GM21717 (cell line): Measurements from ENCODE around the gene SLC9A9.

ENCODE experiments used
- ATAC-seq: cut with Tn5 transposase; IDR thresholded peaks from one replicate; pipeline ENCODE4 v1.9.1; 2021; ENCODE audit warnings: mild to moderate bottlenecking, moderate library complexity; ENCODE audit not compliant: unreplicated experiment

SLC9A9 gene

DNA sequence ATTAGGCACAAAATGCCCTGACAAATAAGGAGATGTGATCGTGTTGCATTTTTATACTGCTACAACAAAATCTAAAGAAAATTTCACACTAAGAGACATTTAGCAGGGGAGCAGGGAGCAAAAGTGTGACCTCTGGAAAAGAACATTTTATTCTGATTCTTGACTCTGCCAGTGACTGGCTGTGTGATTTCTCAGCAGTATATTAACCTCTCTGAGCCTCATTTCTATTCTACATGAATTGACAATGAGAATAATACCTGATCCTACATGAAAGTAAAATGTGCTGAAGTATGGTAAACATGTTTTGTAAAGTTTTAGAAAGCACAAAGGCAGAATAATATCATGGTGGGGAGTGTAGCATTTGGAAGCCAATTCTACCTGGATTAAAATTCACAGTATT lies 273.3 kb downstream of the SLC9A9 start:
- ATAC-seq, result no peak

DNA sequence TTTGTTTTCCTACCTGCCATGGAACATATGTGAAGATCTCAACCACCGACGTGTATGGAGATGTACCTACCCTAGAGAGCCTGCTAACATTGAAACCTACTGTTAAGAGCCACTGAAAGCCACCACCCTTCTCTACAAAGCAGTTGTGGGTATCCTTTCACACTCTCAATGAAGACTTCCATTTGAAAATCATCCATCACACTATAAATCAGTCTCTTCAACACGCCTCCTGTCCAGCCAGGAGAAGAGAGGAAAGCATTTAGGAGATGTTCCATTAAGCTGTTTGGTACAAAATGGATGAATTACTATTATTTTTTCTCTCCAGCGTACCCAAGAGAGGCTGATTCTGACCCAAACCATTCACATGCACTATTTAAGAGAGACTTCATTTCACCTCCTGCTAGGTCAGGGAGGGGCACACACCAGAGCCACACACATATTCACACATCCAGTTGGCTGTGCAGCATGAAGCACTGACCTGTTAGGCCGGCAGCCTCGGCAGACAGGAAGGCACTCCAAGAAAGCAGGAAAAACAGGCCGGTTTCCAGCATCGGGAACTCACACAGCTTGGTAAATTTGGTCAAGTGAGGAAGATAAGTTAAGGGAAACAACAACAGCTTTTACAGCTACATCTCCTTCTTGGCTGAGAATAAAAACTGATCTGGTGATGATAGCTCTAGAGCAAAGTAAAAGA lies 274.5 kb downstream of the SLC9A9 start:
- ATAC-seq, result no peak

DNA sequence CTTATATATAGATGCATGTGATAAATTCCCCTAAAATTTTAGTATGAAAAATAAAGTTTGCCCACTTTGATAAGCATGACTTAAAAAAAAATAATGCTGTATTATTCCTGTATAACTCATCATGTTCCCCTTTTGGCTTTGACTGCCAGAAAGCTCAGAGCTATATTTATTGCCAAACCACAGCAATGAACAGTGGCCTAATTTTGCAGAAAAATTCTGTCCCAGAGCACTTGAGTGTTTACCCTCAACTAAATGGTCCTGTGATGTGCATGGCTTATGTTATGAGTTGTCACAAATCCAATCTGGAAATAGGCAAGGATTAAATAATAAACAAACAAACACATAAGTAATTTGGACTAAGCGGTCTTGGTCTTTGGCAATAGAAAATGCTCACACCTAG lies 276.7 kb downstream of the SLC9A9 start:
- ATAC-seq, result no peak

DNA sequence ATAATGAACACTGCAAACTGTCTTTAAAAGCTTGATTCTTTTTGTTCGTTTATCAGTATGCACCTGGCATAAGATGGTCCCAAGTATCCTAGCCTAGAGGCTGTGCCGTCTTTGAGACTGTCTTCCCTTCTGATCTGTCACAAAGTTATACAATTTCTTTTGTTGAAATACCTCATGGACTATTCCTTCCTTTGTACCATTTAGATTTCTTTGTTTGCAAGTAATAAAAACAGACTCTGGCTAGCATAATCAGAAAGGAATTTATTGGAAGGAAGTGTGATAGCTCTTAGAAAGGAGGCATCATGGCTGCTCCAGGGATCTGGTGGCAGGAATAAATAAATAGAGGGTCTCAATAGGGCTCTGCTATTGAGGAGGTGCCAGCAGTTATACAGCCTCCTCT lies 280.4 kb downstream of the SLC9A9 start:
- ATAC-seq, result no peak

DNA sequence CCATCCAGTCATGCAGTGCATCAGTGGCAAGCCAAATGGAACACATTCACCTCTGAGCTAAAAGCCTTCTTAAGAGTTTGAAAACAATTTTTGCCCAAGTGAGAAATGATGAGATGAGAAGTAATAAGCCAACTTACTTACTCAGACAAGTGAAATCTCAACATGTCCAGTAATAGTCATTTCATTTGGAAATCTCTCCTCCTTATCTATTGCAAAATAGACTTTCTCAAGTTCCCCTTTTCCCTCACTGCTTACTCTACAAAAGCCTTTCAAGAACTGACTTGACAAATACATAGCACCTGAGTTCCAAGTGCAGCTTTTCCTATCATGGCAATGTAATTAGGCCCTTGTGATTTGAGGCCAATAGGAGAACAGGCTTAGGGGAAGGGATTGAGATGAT lies 282.3 kb downstream of the SLC9A9 start:
- no peak for ATAC-seq

DNA sequence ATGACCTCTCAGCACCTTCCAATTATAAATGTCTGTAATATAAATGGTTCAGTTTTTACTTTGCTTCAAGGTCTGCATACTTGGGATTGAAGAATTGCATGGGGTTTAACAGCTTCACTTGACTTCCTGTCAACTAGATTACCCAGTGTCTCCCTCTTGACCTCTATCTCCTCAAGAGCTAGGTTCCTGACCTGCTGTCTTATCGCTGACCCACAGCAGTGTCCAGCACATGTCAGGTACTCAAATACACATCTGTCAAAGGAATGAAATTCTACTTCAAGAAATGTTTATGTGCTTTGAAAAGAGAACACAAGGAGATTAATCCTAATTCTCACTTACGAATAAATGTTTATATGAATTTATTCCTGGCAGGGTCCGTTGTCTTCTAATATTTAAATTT lies 284.5 kb downstream of the SLC9A9 start:
- no peak for ATAC-seq

DNA sequence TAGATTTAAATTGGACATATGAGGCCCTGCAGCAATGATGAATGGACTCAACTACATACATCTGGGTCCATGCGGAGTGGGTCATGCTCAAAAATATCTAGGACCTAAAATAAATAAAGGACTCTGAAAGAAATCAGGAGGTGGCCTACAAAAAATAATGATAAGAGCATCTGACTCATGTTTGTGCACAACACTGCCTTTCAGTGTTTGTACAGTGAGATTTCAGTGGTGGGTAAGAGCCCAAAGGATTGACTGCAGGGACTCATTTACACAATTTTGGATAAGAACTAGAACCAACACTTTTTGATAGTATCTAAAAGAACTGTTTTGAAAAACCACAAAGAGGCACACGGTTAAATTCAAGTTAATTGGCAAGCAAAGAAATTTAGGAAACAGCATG lies 285.5 kb downstream of the SLC9A9 start:
- no peak for ATAC-seq

DNA sequence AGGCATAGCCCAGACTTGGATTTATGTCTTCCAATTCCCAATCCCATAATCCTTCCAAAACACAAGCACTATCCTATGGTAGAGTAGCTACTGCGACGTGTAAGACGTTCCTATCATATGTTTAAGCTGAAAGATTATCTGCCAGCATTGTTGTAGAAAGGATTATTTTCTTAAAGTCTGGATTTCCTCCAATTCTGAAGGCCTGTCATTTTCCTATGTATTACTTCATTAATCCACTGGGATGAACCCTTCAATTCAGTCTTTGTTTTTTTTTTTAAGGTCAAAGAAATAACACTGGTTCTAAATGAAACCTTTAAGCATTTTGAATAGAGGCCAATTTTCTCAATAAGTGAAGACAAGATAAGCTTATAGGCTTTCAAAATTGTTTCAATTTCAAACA lies 289.0 kb downstream of the SLC9A9 start:
- no peak for ATAC-seq

DNA sequence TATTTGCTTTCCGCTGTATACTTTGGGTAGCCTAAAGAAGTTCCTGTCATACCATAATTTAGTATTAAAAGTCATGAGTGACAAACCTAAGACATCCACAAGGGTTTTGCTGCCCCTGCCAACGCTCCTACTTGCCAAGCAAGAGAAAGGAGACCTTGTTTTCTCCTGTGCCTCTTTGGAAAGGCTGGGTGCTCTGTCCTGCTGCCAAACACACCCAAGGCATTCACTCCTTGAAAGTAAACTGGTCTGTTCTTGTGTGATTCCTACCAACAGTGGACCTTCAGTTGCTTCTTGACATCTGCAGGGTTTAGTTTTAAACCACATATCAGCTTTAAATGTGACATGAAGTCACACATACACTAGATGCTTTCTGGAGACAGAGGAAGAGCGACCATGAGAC lies 295.4 kb downstream of the SLC9A9 start:
- ATAC-seq, result no peak

DNA sequence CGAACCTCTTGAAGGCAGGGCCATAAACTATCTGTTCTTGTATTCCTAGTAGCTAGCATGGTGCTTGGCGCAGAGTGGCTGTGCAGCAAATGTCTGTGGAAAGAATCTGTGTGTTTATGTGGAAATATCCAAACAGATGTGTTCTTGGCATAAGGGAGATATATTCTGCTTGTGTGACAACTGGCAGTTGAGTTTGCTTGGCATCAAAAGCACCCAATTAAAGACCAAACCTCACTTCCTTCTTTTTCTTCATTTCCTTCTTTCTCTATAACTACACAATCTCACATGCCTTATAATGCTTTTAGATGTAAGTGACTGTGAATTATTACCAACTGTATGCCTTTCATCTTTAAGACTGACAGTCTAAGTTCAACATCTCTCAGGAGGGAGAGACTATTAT lies 296.5 kb downstream of the SLC9A9 start:
- ATAC-seq, result no peak

DNA sequence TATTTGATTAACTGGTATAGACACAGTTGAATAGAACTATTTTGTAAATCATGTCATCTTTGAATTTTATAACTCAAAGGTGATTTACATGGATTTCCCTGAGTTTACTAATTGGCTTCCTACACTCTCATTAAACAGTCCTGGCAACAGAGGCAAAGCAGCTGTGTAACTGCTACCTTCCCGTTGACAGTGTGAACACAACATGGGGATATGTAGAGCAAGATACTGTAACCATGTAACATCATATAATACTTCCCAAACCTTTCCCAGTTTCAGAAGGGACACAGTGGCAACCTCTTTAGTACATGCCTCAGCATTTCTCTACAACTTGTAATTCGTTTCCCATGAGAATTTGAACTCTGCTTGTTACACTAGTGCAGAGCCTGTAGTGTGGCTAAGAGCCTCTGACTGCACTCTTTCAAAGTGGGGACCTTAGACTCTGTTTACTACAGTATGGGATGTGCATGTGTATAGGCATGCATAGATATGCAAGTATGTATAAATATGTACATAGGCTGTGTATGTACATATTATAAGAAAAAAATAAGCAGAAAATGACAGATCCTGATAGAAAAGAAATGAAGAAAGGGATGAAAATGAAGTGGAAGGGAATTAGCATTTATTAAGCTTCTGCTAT lies 299.3 kb downstream of the SLC9A9 start:
- no peak for ATAC-seq

DNA sequence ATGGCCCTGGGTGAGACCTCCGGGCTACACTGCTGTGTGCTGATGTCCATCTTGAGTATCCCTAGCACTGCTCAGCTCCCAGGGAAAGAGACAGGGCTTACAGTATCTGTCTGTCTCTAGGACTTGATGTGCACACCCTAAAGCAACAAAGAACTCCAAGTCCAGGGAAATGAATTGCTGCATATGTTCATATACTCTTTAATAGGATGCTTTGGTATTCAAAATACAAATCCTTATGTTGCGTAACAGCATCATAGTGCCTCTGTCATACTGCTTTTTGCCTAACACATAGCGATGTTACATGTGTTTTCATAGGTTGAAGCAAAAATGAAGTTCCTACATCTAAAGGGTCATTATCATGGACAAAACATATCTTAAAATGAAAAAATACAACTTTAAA lies 299.9 kb downstream of the SLC9A9 start:
- no peak for ATAC-seq

DNA sequence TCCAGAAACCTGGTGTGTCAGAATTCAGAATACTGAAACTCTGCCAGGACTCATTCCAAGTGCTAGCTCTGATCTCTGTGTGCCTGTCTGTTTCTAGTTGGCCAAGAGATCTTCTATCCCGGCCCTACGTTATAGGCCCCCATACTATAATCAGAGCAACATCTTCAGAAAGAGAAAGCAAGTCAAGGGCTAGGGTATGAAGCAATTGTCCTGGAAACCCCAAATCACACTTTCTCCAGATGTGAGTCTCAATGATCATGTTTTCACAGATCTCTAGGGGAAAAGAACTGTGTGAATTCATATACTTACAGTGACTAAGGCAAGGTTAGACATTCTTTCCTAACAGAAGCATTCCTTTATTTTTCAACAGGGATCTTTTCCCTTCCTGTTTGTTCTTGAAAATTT lies 309.7 kb downstream of the SLC9A9 start:
- ATAC-seq, result no peak

DNA sequence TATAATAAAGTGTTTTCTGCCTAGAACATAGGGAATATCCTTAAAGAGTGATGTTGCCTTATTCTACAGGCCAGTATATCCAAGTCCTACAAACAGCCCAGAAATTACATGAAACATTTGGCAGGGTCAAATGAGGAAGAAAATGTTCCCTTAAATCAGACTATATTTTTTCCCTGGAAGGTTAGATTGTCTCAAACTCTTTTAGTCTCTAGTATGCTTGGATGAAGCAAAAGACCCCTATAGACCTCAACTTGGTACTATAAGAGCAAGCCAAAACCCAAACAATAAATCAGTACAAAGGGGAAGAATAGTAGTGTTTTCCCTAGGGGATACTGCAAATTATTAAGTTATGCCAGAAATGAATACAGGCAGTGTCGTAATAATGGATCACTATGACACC lies 310.2 kb downstream of the SLC9A9 start:
- ATAC-seq, result no peak

DNA sequence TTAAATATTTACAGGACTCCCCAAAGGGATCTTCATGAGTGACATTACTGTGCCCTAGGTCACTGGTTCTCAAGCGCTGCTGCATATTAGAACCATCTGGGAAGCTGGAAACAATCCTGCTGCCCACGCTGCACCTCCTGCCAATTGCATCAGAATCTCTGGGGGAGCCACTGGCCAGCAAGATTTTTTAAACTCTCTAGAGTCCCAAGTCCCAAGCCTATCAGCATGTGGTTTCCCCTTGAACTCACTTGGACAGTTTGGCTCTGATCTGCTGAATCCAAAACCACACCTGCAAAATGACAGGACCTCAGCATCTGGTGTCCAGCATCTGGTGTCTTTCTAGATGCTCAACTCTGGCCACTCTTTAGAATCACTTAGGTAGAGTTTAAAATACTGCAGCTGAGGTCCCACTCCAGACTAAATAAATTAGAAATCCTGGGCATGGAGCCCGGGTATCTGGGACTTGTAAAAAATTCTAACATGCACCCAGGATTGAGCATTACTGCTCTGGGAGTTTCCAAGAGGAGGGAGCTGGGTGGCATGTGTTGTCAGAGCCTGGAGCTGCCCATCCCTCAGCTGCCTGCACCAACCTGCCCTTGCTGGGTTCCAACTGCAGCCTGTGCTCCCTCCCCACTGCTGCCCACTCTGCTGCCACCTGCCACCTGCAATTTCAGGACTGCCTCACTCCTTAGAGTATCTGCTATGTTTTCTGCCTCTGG lies 311.3 kb downstream of the SLC9A9 start:
- ATAC-seq, result no peak

DNA sequence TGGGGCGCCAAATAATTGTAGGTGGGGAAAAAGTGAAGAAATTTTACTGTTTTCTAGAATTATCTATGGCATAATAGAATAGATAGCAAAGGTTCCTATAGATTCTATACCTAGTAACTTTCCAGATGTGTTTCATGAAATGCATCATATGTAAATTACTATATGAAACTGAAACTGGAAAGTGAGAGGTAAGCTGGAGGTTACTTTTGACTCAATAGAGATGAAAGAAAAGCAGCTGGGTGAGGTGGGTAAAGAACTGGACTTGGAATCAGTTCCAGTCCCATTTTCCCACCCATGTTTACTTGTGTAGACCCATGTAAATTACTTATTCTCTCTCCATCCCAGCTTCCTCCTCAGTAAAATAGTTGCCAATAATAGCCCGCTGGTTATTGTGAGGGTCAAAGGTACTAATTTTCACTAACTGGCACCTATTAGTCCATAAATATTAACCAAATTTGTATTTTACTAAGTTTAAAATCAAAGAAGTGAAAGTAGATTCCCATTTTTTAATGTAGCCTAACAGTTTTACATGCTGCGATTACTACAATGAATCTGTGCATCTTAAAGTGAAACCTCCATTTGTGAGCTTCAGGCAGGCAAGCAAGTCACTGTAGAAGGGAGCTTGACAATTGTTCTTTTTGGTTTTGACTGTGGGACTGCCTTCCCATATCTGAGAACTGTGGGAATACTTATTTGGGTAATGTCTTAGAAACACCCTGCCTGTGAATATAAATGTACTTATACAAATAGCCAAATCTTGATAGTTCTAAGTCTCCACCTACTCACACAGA lies 312.1 kb downstream of the SLC9A9 start:
- peak; percentile 91 for ATAC-seq

DNA sequence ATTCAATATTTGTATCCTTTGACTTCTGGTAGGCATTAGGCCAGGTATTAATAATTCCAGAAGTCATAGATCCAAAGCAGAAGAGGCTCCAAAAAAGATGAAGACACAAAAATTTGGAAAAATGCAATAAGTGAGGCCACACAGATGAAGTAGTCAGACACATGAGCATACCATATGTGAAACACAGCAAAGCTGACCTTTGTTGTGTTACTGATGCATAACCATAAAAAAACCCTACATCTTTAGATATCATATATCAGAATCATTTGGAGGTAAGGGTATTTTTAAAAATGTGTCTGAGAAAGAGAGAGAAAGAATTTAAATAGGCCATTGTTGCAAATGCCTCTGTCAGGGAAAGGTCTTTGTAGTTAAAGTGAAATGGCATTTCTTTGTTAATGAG lies 314.9 kb downstream of the SLC9A9 start:
- ATAC-seq, result no peak

DNA sequence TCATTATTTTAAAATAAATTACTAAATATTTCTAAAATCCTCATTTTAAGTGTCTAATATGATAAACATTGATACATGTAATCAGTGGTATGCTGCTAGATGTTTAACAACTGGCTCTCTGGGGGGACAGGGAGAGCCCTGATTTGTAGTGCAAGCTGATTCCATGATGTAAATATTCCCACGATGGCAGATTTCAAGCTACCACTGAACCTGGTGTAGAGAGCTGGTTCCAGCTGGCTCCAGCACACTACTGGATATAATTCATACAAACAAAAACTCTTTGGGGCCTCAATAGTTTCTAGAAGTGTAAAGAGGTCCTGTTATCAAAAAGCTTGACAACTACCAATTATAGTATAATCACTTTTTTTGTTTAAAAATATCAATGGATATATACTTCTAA lies 316.2 kb downstream of the SLC9A9 start:
- ATAC-seq, result no peak

DNA sequence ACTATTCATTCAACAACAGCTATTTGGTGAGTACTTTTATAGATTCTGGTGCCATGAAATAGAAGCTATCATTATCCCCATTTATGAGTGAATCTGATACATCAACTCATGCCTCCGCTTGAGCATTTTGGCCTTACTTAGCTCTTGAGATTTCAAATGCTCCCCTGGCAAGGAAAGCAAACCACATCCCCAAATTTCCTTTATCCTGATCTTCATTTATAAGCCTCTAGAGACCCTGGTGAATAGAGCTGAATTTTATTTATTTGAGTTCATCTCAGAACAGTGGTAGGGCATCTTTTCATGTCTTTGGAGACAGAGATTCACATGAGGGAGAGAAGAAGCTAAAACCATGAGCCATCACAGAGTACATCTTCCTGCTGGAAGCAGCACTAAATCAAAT lies 317.2 kb downstream of the SLC9A9 start:
- no peak for ATAC-seq

DNA sequence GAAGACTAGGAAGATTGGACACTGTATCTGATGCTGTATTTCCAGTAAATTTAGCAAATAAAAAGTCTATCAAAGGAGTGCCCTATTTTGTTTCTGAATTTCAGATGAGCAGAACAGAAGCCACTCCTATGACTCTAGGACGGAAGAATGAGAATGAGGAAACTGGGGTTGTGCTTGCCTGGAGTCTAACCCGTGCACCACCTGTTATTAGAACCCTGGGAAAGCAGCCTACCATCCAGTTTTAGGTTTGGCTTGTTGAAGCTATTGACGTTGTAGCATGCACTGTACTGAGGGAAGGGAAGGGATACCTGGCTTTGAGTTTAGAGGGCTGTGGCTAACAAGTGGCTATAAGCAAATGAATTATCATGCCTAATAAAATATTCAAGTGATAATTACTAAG lies 318.5 kb downstream of the SLC9A9 start:
- ATAC-seq, result no peak

DNA sequence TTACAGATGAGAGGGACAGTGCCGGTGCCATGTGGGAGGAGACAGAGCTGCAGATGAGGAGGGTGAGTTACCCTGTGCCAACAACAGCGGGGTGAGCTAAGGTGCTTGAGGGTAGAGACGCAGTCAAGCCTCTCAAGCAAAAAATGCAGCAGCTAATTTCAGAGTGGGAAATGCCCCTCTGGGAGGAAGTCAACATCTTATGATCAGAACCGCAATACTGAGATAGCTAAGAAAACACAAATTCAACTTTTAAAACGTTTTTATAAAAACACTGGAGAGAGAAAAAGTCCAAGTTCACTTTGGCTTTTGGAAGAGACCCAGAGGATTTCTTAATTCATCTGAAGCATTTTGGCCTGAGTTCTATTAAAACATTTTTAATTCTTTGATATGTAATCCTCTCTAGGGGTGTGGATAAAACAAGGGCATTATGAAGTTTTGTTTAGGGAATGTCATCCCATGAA lies 319.2 kb downstream of the SLC9A9 start:
- no peak for ATAC-seq
